OCI-M1 (cell line): ENCODE data around the gene RARG.

Experiments used
- DNase-seq: peaks from one replicate; lab custom pipeline; 2025; lab: John Stamatoyannopoulos, UW

The RARG gene

GRCh38 chr12:53231921-53232645 is at the start of gene RARG:
Gene RARG (minus strand): TSS chr12:53232209. CDS start chr12:53227545, 4,664 bp downstream.
- peak; percentile 30 for DNase-seq

GRCh38 chr12:53279888-53280498 is 48.0 kb upstream of the RARG start:
- DNase-seq, result no peak

GRCh38 chr12:53279283-53279869 is 47.4 kb upstream of the RARG start:
- no peak for DNase-seq

- no peak for DNase-seq
Measured at GRCh38 chr12:53277981-53278380, 46.0 kb upstream of the RARG start.

- no peak for DNase-seq
Measured at GRCh38 chr12:53276511-53276910, 44.5 kb upstream of the RARG start.

- DNase-seq, result no peak
Measured at GRCh38 chr12:53274445-53274844, 42.4 kb upstream of the RARG start.

GRCh38 chr12:53268630-53269562 is 36.9 kb upstream of the RARG start:
- no peak for DNase-seq

GRCh38 chr12:53267999-53268629 is 36.1 kb upstream of the RARG start, which contains the start of gene ESPL1:
Gene ESPL1 (plus strand): TSS chr12:53268299. CDS start chr12:53268767, 468 bp downstream.
- DNase-seq, result peak; percentile 88

GRCh38 chr12:53267306-53267998 is 35.4 kb upstream of the RARG start:
- peak; percentile 68 for DNase-seq

GRCh38 chr12:53265783-53266182 is 33.8 kb upstream of the RARG start:
- no peak for DNase-seq

GRCh38 chr12:53259891-53260290 is 27.9 kb upstream of the RARG start:
- DNase-seq, result peak; percentile 11

GRCh38 chr12:53258541-53259539 is 26.8 kb upstream of the RARG start:
- DNase-seq, result peak; percentile 57

- DNase-seq, result peak; percentile 73
Measured at GRCh38 chr12:53255996-53256395, 24.0 kb upstream of the RARG start.

- DNase-seq, result no peak
Measured at GRCh38 chr12:53254816-53255545, 23.0 kb upstream of the RARG start.

GRCh38 chr12:53253298-53253697 is 21.3 kb upstream of the RARG start:
- DNase-seq, result no peak

- DNase-seq, result peak; percentile 48
Measured at GRCh38 chr12:53252349-53252916, 20.4 kb upstream of the RARG start.

- DNase-seq, result peak; percentile 89
Measured at GRCh38 chr12:53251477-53252348, 19.7 kb upstream of the RARG start.

GRCh38 chr12:53245286-53245685 is 13.3 kb upstream of the RARG start:
- DNase-seq, result no peak
